Neural progenitor cell (in vitro differentiated cells): ENCODE data around the gene BTBD9. TPM values are rescaled to one million over a fixed set of nuclear protein-coding genes. Genes with fewer than 3 reads are reported as not detected.

Source experiments
- DNase-seq: peaks from one replicate; pipeline ENCODE4 v3.0.0-alpha.2; 2016; ENCODE audit warnings: low spot score
- H2AFZ ChIP-seq: fragments of 200-600 bp; sonication (generic); replicated peaks from 2 replicates; pipeline ENCODE4 v1.6.1; 2016; ENCODE audit warnings: antibody characterized with exemption
- H3F3A ChIP-seq: fragments of 200-600 bp; sonication (generic); 2 replicates; pipeline ENCODE4 v1.6.1; 2016; ENCODE audit warnings: antibody characterized with exemption, low read depth
- H3K27ac ChIP-seq: fragments of 200-600 bp; sonication (generic); 2 replicates; pipeline ENCODE4 v1.5.1; 2016; ENCODE audit warnings: mild to moderate bottlenecking
- H3K27me3 ChIP-seq: fragments of 200-600 bp; sonication (generic); 2 replicates; pipeline ENCODE4 v1.6.1; 2016; ENCODE audit warnings: mild to moderate bottlenecking, moderate library complexity
- H3K36me3 ChIP-seq: fragments of 200-600 bp; sonication (generic); 2 replicates; pipeline ENCODE4 v1.5.1; 2016
- H3K4me1 ChIP-seq: fragments of 200-600 bp; sonication (generic); 2 replicates; pipeline ENCODE4 v1.6.1; 2016; ENCODE audit warnings: mixed run types
- H3K4me2 ChIP-seq: fragments of 200-600 bp; sonication (generic); 2 replicates; pipeline ENCODE4 v1.6.1; 2016
- H3K4me3 ChIP-seq: fragments of 200-600 bp; sonication (generic); 2 replicates; pipeline ENCODE4 v1.5.1; 2016
- H3K79me2 ChIP-seq: fragments of 200-600 bp; sonication (generic); 2 replicates; pipeline ENCODE4 v1.6.1; 2016; ENCODE audit warnings: low read depth
- H3K9ac ChIP-seq: fragments of 200-600 bp; sonication (generic); 2 replicates; pipeline ENCODE4 v1.6.1; 2016
- H3K9me3 ChIP-seq: fragments of 200-600 bp; sonication (generic); 2 replicates; pipeline ENCODE4 v1.5.1; 2016; ENCODE audit warnings: low read depth
- H4K20me1 ChIP-seq: fragments of 200-600 bp; sonication (generic); 2 replicates; pipeline ENCODE4 v1.6.1; 2016; ENCODE audit warnings: low read depth
- H3K27ac Mint-ChIP-seq: 3 replicates; pipeline ENCODE4 v1.8.0; 2021; ENCODE audit warnings: mixed read lengths
- H3K27me3 Mint-ChIP-seq: 2 replicates; pipeline ENCODE4 v1.8.0; 2022; ENCODE audit warnings: low read depth, mild to moderate bottlenecking, inconsistent platforms, moderate library complexity, mixed read lengths; ENCODE audit not compliant: insufficient read depth
- H3K36me3 Mint-ChIP-seq: 3 replicates; pipeline ENCODE4 v1.8.0; 2021; ENCODE audit warnings: mixed read lengths
- H3K4me1 Mint-ChIP-seq: 3 replicates; pipeline ENCODE4 v1.8.0; 2021; ENCODE audit warnings: mixed read lengths
- H3K4me3 Mint-ChIP-seq: 3 replicates; pipeline ENCODE4 v1.8.0; 2021; ENCODE audit warnings: mild to moderate bottlenecking, moderate library complexity, mixed read lengths
- H3K9me3 Mint-ChIP-seq: 3 replicates; pipeline ENCODE4 v1.8.0; 2020; ENCODE audit warnings: mixed read lengths
- EZH2 ChIP-seq: fragments of 200-600 bp; sonication (generic); IDR thresholded peaks from 2 replicates; pipeline ENCODE4 v1.6.1; 2017; ENCODE audit warnings: antibody characterized with exemption, mild to moderate bottlenecking, moderate library complexity
- EZH2phosphoT487 ChIP-seq: fragments of 200-600 bp; sonication (generic); IDR thresholded peaks from 2 replicates; pipeline ENCODE4 v1.6.1; 2017; ENCODE audit warnings: antibody characterized with exemption
- total RNA-seq: library from RNA; depleted of rRNA; stranded (reverse); fragments of >200 nt; gene quantifications from 2 replicates; pipeline ENCODE4 v1.2.3, GENCODE V29; 2015; ENCODE audit warnings: low replicate concordance
- TF ChIP-seq, protein P1 (sequence below): fragments of 200-600 bp; sonication (generic); IDR thresholded peaks from 2 replicates; pipeline ENCODE4 v1.5.1; 2017; ENCODE audit warnings: antibody characterized with exemption, mild to moderate bottlenecking

Gene BTBD9
- total RNA-seq, 1 donor from 2014 or later = 16.9 TPM

- Histone ChIP-seq H3K36me3 (no peaks in the 10 kb centered on the region), H4K20me1 (peaks cover 5% of the 10 kb centered on the region), H3K4me2 (no peak overlapping the region), H3K27ac (no peak overlapping the region), H3K9ac (no peak overlapping the region), H2AFZ (no peak overlapping the region), H3K4me3 (no peak overlapping the region), H3K4me1 (peaks cover 8% of the 10 kb centered on the region), H3F3A (no peaks in the 10 kb centered on the region), H3K27me3 (no peaks in the 10 kb centered on the region), H3K9me3 (no peaks in the 10 kb centered on the region), H3K79me2 (no peaks in the 10 kb centered on the region)
- H3K4me1 Mint-ChIP-seq = peaks cover 18% of the 10 kb centered on the region
- H3K27ac Mint-ChIP-seq = no peak overlapping the region
- no peaks in the 10 kb centered on the region for H3K9me3 Mint-ChIP-seq
- H3K27me3 Mint-ChIP-seq = no peaks in the 10 kb centered on the region
- no peak overlapping the region for H3K4me3 Mint-ChIP-seq
- no peak for DNase-seq
- TF ChIP-seq, protein P1, sequence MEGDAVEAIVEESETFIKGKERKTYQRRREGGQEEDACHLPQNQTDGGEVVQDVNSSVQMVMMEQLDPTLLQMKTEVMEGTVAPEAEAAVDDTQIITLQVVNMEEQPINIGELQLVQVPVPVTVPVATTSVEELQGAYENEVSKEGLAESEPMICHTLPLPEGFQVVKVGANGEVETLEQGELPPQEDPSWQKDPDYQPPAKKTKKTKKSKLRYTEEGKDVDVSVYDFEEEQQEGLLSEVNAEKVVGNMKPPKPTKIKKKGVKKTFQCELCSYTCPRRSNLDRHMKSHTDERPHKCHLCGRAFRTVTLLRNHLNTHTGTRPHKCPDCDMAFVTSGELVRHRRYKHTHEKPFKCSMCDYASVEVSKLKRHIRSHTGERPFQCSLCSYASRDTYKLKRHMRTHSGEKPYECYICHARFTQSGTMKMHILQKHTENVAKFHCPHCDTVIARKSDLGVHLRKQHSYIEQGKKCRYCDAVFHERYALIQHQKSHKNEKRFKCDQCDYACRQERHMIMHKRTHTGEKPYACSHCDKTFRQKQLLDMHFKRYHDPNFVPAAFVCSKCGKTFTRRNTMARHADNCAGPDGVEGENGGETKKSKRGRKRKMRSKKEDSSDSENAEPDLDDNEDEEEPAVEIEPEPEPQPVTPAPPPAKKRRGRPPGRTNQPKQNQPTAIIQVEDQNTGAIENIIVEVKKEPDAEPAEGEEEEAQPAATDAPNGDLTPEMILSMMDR = no peak
- no peak for TF ChIP-seq EZH2phosphoT487
- no peak for TF ChIP-seq EZH2
- no peaks in the 10 kb centered on the region for H3K36me3 Mint-ChIP-seq
Observed at GRCh38 chr6:38353310-38354036, 286.3 kb downstream of the BTBD9 start.

GRCh38 chr6:38352636-38353035, 287.1 kb downstream of the BTBD9 start:
- Mint-ChIP-seq H3K27me3 (no peaks in the 10 kb centered on the region), H3K27ac (no peak overlapping the region), H3K9me3 (no peaks in the 10 kb centered on the region), H3K4me3 (no peak overlapping the region), H3K4me1 (peaks cover 18% of the 10 kb centered on the region), H3K36me3 (no peaks in the 10 kb centered on the region)
- Histone ChIP-seq H3K27ac (no peak overlapping the region), H3K9me3 (no peaks in the 10 kb centered on the region), H3K79me2 (no peaks in the 10 kb centered on the region), H3K9ac (no peak overlapping the region), H3K4me1 (peaks cover 8% of the 10 kb centered on the region), H3K4me3 (no peak overlapping the region), H3K27me3 (no peaks in the 10 kb centered on the region), H2AFZ (no peak overlapping the region), H3F3A (no peaks in the 10 kb centered on the region), H4K20me1 (peaks cover 5% of the 10 kb centered on the region), H3K4me2 (no peak overlapping the region), H3K36me3 (no peaks in the 10 kb centered on the region)
- DNase-seq = no peak
- TF ChIP-seq, protein P1 = no peak
- TF ChIP-seq EZH2 (no peak), EZH2phosphoT487 (no peak)

DNA sequence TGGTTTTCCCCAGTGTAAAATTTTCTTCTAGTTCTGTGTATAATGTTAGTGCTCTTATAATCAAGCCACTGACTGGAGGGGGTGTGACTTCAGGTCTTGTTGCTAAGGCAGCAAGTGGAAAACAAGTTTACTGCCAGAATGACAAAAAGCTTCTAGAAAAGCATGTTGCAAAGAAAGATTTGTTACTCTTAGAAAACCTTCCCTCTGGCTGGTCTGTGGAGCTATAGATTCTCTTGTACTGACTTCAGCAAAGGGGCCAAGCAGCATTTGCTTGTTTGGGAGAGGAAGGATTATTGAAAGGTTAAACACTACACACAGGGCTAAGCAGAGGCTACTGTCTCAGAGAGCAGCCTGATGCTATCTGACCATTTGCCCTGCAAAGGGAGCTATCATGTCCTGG, 288.8 kb downstream of the BTBD9 start:
- Histone ChIP-seq H3K9ac (no peak overlapping the region), H3K4me2 (no peak overlapping the region), H3K36me3 (no peaks in the 10 kb centered on the region), H3K27me3 (no peaks in the 10 kb centered on the region), H3F3A (no peaks in the 10 kb centered on the region), H3K4me3 (no peak overlapping the region), H3K27ac (no peak overlapping the region), H2AFZ (no peak overlapping the region), H4K20me1 (peaks cover 5% of the 10 kb centered on the region), H3K79me2 (no peaks in the 10 kb centered on the region), H3K9me3 (no peaks in the 10 kb centered on the region), H3K4me1 (peaks cover 8% of the 10 kb centered on the region)
- TF ChIP-seq EZH2phosphoT487 = no peak
- TF ChIP-seq, protein P1 = no peak
- Mint-ChIP-seq H3K9me3 (no peaks in the 10 kb centered on the region), H3K4me1 (peaks cover 34% of the 10 kb centered on the region), H3K36me3 (no peaks in the 10 kb centered on the region), H3K27me3 (no peaks in the 10 kb centered on the region), H3K4me3 (no peak overlapping the region), H3K27ac (peak overlapping the region; percentile 51)
- DNase-seq = peak; percentile 11
